Fibroblast of mammary gland (primary cell): ENCODE data around the gene CAPG.

ENCODE experiments used
- DNase-seq: peaks from one replicate; pipeline ENCODE4 v3.0.0-alpha.2; 2010; ENCODE audit warnings: low read depth
- H3K4me3 ChIP-seq: 2 replicates; pipeline ENCODE4 v1.5.1; 2011; ENCODE audit warnings: low read depth, mild to moderate bottlenecking, low read length, moderate library complexity; ENCODE audit not compliant: control insufficient read depth
- CTCF ChIP-seq: conservative IDR thresholded peaks from 2 replicates; pipeline ENCODE4 v1.5.1; 2011; ENCODE audit warnings: low read depth, low read length, inconsistent platforms; ENCODE audit not compliant: control insufficient read depth, insufficient read depth

Gene CAPG

GRCh38 chr2:85356186-85356585 lies 54.0 kb downstream of the CAPG start:
- DNase-seq = no peak
- H3K4me3 ChIP-seq = no peak overlapping the region
- TF ChIP-seq CTCF = no peak

DNA sequence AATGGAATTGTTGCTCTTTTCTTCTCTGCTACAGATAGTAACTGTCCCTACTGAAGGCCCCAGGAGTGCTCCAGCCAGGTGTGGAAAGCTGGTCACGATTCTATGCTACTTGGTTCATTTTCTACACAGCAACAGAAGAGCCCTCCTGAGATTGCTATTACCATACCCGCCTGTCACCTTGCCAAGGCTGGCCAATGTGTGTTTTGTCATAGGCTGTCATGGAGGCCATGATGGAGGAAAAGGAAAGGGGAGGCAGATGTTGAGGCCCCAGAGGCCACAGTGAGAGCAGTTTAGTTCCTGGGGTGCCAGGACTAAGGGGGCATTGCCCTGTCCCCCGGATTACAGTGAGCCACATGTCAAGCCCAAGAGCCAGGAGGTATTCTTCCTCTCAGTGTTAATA lies 54.6 kb downstream of the CAPG start:
- peak; percentile 30 for DNase-seq
- H3K4me3 ChIP-seq = peak overlapping the region; percentile 99
- no peak for TF ChIP-seq CTCF

DNA sequence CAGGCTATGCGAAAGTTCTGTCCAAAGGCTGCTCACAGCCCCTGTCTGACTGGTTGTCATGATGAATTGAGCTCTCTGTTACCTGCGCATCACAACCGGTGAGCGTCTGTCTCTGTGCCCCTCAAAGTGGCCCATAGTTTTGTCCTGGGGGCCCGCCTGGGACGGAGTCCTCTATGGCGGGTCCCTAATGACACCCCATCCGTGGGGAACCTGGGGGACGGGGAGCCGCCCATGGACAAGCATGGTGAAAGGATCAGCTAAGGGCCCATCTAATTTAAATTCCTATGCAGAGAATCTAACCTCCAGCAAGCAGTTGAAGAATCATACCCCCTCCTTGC lies 55.1 kb downstream of the CAPG start:
- DNase-seq = no peak
- peak overlapping the region; percentile 99 for H3K4me3 ChIP-seq
- no peak for TF ChIP-seq CTCF

DNA sequence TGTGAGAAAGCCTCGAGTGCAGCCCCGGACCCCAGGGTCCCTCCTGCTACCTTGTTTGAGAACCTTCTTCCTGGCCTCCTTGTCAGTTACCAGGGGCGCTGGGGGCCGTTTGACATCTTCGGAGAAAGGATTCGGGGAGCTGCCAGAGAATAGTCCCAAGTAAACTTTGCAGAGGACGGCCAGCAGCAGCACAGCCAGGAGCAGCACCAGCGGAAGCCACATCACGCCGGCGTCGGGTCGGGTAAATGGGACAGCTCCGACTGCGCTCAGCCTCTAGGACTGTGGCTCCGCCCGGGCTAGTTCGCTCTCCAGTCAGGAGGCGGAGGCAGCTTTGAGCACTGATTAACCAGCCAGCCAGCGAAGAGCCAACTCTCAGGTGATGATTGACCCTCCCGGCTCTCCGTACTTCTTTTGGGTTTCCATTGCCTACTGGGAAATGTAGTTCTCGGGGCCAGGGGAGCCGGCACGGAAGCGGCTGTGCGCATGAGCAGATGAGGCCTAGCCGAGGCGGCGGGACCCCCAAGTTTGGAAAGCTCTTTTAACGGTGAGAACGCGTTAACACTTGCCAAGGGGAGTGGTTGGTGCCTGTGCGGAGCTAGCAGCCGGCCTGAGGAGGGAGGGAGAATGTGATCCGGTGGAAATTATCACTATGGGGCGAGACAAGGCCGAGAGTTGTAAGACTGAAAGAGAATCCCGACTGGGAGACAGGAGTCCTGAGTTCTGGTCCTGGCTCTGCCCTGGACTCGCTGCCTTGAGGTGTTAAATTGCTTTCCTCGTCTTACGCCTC lies 55.7 kb downstream of the CAPG start, which contains the start of the genes ELMOD3 and RETSAT:
Gene ELMOD3, plus strand, starts transcription at position 484 of the 787 bp plus-strand sequence. CDS start 2,430 bp downstream, outside the sequence.
Gene RETSAT, minus strand, starts transcription at position 243 of the 787 bp plus-strand sequence. Its CDS starts 21 bp downstream, at position 222.
- TF ChIP-seq CTCF = no peak
- H3K4me3 ChIP-seq = peak within 1 kb of the TSS; percentile 99
- peak; percentile 100 for DNase-seq

GRCh38 chr2:85353876-85354285 lies 56.3 kb downstream of the CAPG start:
- TF ChIP-seq CTCF = no peak
- H3K4me3 ChIP-seq = peak overlapping the region; percentile 99
- DNase-seq = peak; percentile 47

DNA sequence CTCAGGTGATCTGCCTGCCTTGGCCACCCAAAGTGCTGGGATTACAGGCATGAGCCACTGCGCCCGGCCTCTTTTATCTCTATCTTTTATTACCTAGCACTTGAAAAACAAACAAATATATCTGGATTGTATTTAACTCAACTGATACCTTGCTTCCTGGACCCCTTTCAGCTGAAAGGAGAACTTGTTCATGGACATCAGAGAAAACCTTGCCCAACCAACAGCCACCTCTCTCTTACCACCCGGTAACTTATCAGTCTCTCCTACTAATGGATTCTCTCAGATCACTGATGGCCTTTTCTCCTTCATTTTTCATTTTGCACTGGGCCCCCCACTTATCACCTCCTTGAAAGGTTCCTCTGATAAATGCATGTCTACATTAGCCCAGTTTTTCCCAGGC lies 62.6 kb downstream of the CAPG start:
- H3K4me3 ChIP-seq = no peak overlapping the region
- no peak for TF ChIP-seq CTCF
- DNase-seq = no peak
